ENCODE results near the gene FRMD3. TPM values are rescaled to one million over a fixed set of nuclear protein-coding genes. Genes with fewer than 3 reads are reported as not detected.

FRMD3 gene
- total RNA-seq, 1 donor from 2014 or later, result 8.0 TPM

GRCh38 chr9:83423815-83424707 is 114.1 kb downstream of the FRMD3 start:
- H3K36me3 Mint-ChIP-seq, result no peaks in the 10 kb centered on the region
- no peak for DNase-seq (ENCODE audit: extremely low spot score, unreplicated experiment)
- H3K27ac Mint-ChIP-seq, result no peak overlapping the region
- H3K4me3 Mint-ChIP-seq, result no peak overlapping the region
- H3K9me3 Mint-ChIP-seq, result no peaks in the 10 kb centered on the region
- H3K27me3 Mint-ChIP-seq, result no peaks in the 10 kb centered on the region
- H3K4me1 Mint-ChIP-seq (ENCODE audit: unreplicated experiment), result peaks cover 12% of the 10 kb centered on the region
- TF ChIP-seq CTCF (conservative IDR thresholded peaks at IDR 0.05), result no peak

- Mint-ChIP-seq H3K27me3 (no peaks in the 10 kb centered on the region), H3K36me3 (no peaks in the 10 kb centered on the region), H3K4me1 (ENCODE audit: unreplicated experiment) (peaks cover 11% of the 10 kb centered on the region), H3K9me3 (no peaks in the 10 kb centered on the region), H3K27ac (no peak overlapping the region), H3K4me3 (no peak overlapping the region)
- TF ChIP-seq CTCF (conservative IDR thresholded peaks at IDR 0.05), result no peak
- no peak for DNase-seq (ENCODE audit: extremely low spot score, unreplicated experiment)
These were observed 115.7 kb downstream of the FRMD3 start for GRCh38 chr9:83422527-83422926.

- H3K4me3 Mint-ChIP-seq, result no peak overlapping the region
- H3K27ac Mint-ChIP-seq, result no peak overlapping the region
- no peak for TF ChIP-seq CTCF (conservative IDR thresholded peaks at IDR 0.05)
- no peaks in the 10 kb centered on the region for H3K27me3 Mint-ChIP-seq
- peaks cover 11% of the 10 kb centered on the region for H3K4me1 Mint-ChIP-seq (ENCODE audit: unreplicated experiment)
- H3K36me3 Mint-ChIP-seq, result no peaks in the 10 kb centered on the region
- no peak for DNase-seq (ENCODE audit: extremely low spot score, unreplicated experiment)
- H3K9me3 Mint-ChIP-seq, result peaks cover 4% of the 10 kb centered on the region
These were observed 117.7 kb downstream of the FRMD3 start for GRCh38 chr9:83420486-83420885.

- Mint-ChIP-seq H3K9me3 (peaks cover 4% of the 10 kb centered on the region), H3K36me3 (no peaks in the 10 kb centered on the region), H3K4me3 (no peak overlapping the region), H3K27ac (no peak overlapping the region), H3K4me1 (ENCODE audit: unreplicated experiment) (peaks cover 9% of the 10 kb centered on the region), H3K27me3 (no peaks in the 10 kb centered on the region)
- no peak for DNase-seq (ENCODE audit: extremely low spot score, unreplicated experiment)
- TF ChIP-seq CTCF (conservative IDR thresholded peaks at IDR 0.05), result no peak
These were observed 118.2 kb downstream of the FRMD3 start for GRCh38 chr9:83419961-83420360.

GRCh38 chr9:83418283-83418682 is 119.9 kb downstream of the FRMD3 start:
- Mint-ChIP-seq H3K4me1 (ENCODE audit: unreplicated experiment) (peaks cover 6% of the 10 kb centered on the region), H3K36me3 (no peaks in the 10 kb centered on the region), H3K4me3 (no peak overlapping the region), H3K27me3 (no peaks in the 10 kb centered on the region), H3K9me3 (peaks cover 4% of the 10 kb centered on the region), H3K27ac (no peak overlapping the region)
- DNase-seq (ENCODE audit: extremely low spot score, unreplicated experiment), result no peak
- no peak for TF ChIP-seq CTCF (conservative IDR thresholded peaks at IDR 0.05)
